Effector memory CD4-positive, alpha-beta T cell (primary cell): Measurements from ENCODE around the gene PIM3.

Experiments used
- DNase-seq, 3 donors: peaks; one replicate each; pipeline ENCODE4 v3.0.0-alpha.2; 2020
- H3K27ac ChIP-seq: 2 replicates; pipeline ENCODE4 v1.7.0; 2013; ENCODE audit warnings: mild to moderate bottlenecking, low read length, moderate library complexity; ENCODE audit not compliant: insufficient read depth, poor library complexity, severe bottlenecking
- H3K27me3 ChIP-seq: replicated peaks from 2 replicates; pipeline ENCODE4 v1.7.0; 2013; ENCODE audit warnings: mild to moderate bottlenecking, low read length; ENCODE audit not compliant: insufficient read depth, control insufficient read depth, poor library complexity, severe bottlenecking
- H3K36me3 ChIP-seq: 2 replicates; pipeline ENCODE4 v1.7.0; 2013; ENCODE audit warnings: mild to moderate bottlenecking, low read length, moderate library complexity; ENCODE audit not compliant: control insufficient read depth, insufficient read depth
- H3K4me1 ChIP-seq: 2 replicates; pipeline ENCODE4 v1.7.0; 2013; ENCODE audit warnings: low read length, mild to moderate bottlenecking; ENCODE audit not compliant: control insufficient read depth, insufficient read depth, poor library complexity, severe bottlenecking
- H3K4me3 ChIP-seq: 2 replicates; pipeline ENCODE4 v1.7.0; 2013; ENCODE audit warnings: low read length, low read depth, mild to moderate bottlenecking; ENCODE audit not compliant: insufficient read depth, poor library complexity, severe bottlenecking
- H3K9me3 ChIP-seq: 2 replicates; pipeline ENCODE4 v1.7.0; 2013; ENCODE audit warnings: mild to moderate bottlenecking, low read length, moderate library complexity; ENCODE audit not compliant: control insufficient read depth

Gene PIM3

GRCh38 chr22:49934891-49935557 is 25.5 kb upstream of the PIM3 start:
- DNase-seq, result peak; percentile 74 to 78 (median 77)
- no peaks in the 10 kb centered on the region for H3K27me3 ChIP-seq
- H3K4me3 ChIP-seq, result peak overlapping the region; percentile 40
- no peaks in the 10 kb centered on the region for H3K36me3 ChIP-seq
- H3K4me1 ChIP-seq, result peaks cover 33% of the 10 kb centered on the region
- no peaks in the 10 kb centered on the region for H3K9me3 ChIP-seq
- H3K27ac ChIP-seq, result peak overlapping the region; percentile 90

GRCh38 chr22:49935561-49935960 is 25.0 kb upstream of the PIM3 start:
- Histone ChIP-seq H3K4me1 (peaks cover 30% of the 10 kb centered on the region), H3K27ac (peak overlapping the region; percentile 90), H3K9me3 (no peaks in the 10 kb centered on the region), H3K36me3 (no peaks in the 10 kb centered on the region), H3K4me3 (no peak overlapping the region), H3K27me3 (no peaks in the 10 kb centered on the region)
- DNase-seq, result no peak

GRCh38 chr22:49936018-49936972 is 24.3 kb upstream of the PIM3 start:
- Histone ChIP-seq H3K27me3 (no peaks in the 10 kb centered on the region), H3K36me3 (no peaks in the 10 kb centered on the region), H3K9me3 (no peaks in the 10 kb centered on the region), H3K4me1 (peaks cover 24% of the 10 kb centered on the region), H3K4me3 (peak overlapping the region; percentile 46), H3K27ac (peak overlapping the region; percentile 92)
- peak; percentile 86 to 94 (median 93) for DNase-seq

- no peaks in the 10 kb centered on the region for H3K9me3 ChIP-seq
- no peaks in the 10 kb centered on the region for H3K36me3 ChIP-seq
- H3K4me3 ChIP-seq, result no peak overlapping the region
- H3K27me3 ChIP-seq, result no peaks in the 10 kb centered on the region
- peak overlapping the region; percentile 92 for H3K27ac ChIP-seq
- H3K4me1 ChIP-seq, result peaks cover 22% of the 10 kb centered on the region
- DNase-seq, result no peak
Measured at GRCh38 chr22:49936973-49937757, 23.4 kb upstream of the PIM3 start.

GRCh38 chr22:49937758-49938564 is 22.6 kb upstream of the PIM3 start:
- no peaks in the 10 kb centered on the region for H3K36me3 ChIP-seq
- no peak for DNase-seq
- no peak overlapping the region for H3K4me3 ChIP-seq
- no peaks in the 10 kb centered on the region for H3K27me3 ChIP-seq
- no peaks in the 10 kb centered on the region for H3K9me3 ChIP-seq
- peak overlapping the region; percentile 92 for H3K27ac ChIP-seq
- H3K4me1 ChIP-seq, result peaks cover 22% of the 10 kb centered on the region

GRCh38 chr22:49938565-49939136 is 21.9 kb upstream of the PIM3 start:
- no peak for DNase-seq
- H3K27me3 ChIP-seq, result no peaks in the 10 kb centered on the region
- H3K36me3 ChIP-seq, result no peaks in the 10 kb centered on the region
- no peak overlapping the region for H3K27ac ChIP-seq
- H3K4me1 ChIP-seq, result peaks cover 22% of the 10 kb centered on the region
- no peaks in the 10 kb centered on the region for H3K9me3 ChIP-seq
- H3K4me3 ChIP-seq, result no peak overlapping the region

- H3K4me3 ChIP-seq, result no peak overlapping the region
- H3K27me3 ChIP-seq, result no peaks in the 10 kb centered on the region
- no peaks in the 10 kb centered on the region for H3K36me3 ChIP-seq
- peaks cover 14% of the 10 kb centered on the region for H3K4me1 ChIP-seq
- no peak for DNase-seq
- H3K9me3 ChIP-seq, result no peaks in the 10 kb centered on the region
- H3K27ac ChIP-seq, result no peak overlapping the region
Measured at GRCh38 chr22:49941507-49942316, 18.9 kb upstream of the PIM3 start.

GRCh38 chr22:49942565-49943404 is 17.8 kb upstream of the PIM3 start:
- Histone ChIP-seq H3K4me1 (peaks cover 7% of the 10 kb centered on the region), H3K9me3 (no peaks in the 10 kb centered on the region), H3K27me3 (no peaks in the 10 kb centered on the region), H3K27ac (no peak overlapping the region), H3K4me3 (no peak overlapping the region), H3K36me3 (no peaks in the 10 kb centered on the region)
- no peak for DNase-seq
